Esophagus (tissue), 2 donors: Measurements from ENCODE around the gene LSAMP. TPM values are rescaled to one million over a fixed set of nuclear protein-coding genes. Genes with fewer than 3 reads are reported as not detected.

ENCODE experiments used
- H3K27ac ChIP-seq, 2 donors: one replicate each; pipeline ENCODE4 v1.5.1; 2013; ENCODE audit warnings: low read depth in 2 of 2, mild to moderate bottlenecking in 2 of 2, inconsistent platforms in 1 of 2, low read length in 1 of 2, moderate library complexity in 1 of 2
- H3K27me3 ChIP-seq, 2 donors: one replicate each; pipeline ENCODE4 v1.6.1; 2013; ENCODE audit warnings: low read length in 2 of 2, control low read depth in 1 of 2, mild to moderate bottlenecking in 1 of 2; ENCODE audit not compliant: insufficient read depth in 2 of 2, control insufficient read depth in 1 of 2
- H3K36me3 ChIP-seq, 2 donors: one replicate each; pipeline ENCODE4 v1.6.1; 2013; ENCODE audit warnings: low read length in 1 of 2; ENCODE audit not compliant: control insufficient read depth in 2 of 2, insufficient read depth in 2 of 2
- H3K4me1 ChIP-seq, 2 donors: one replicate each; pipeline ENCODE4 v1.6.1; 2013; ENCODE audit warnings: low read length in 1 of 2; ENCODE audit not compliant: control insufficient read depth in 2 of 2, insufficient read depth in 2 of 2
- H3K4me3 ChIP-seq, 2 donors: one replicate each; pipeline ENCODE4 v1.5.1; 2013; ENCODE audit warnings: low read length in 2 of 2, mild to moderate bottlenecking in 2 of 2, low read depth in 1 of 2, moderate library complexity in 1 of 2
- H3K9me3 ChIP-seq, 2 donors: one replicate each; pipeline ENCODE4 v1.6.1; 2013; ENCODE audit warnings: mild to moderate bottlenecking in 2 of 2, low read depth in 1 of 2, low read length in 1 of 2, moderate library complexity in 1 of 2; ENCODE audit not compliant: control insufficient read depth in 2 of 2, insufficient read depth in 1 of 2
- WGBS, 2 donors: extraction: QIAGEN DNeasy Blood & Tissue Kit; methylation state at CpG; one replicate each; pipeline ENCODE4 v1.1.7; 2013; 5-methylcytosine and 5-hydroxymethylcytosine counted together
- polyA plus RNA-seq, 2 donors: library from polyadenylated mRNA; stranded (reverse); fragments of 200-250 nt; gene quantifications; one replicate each; pipeline ENCODE4 v1.2.3, GENCODE V29; 2013
- donor health status: healthy with polysubstance abuse.
- donor health status: Bipolar disorder and iron deficiency.

LSAMP gene
- polyA plus RNA-seq, 2 donors: 0.10 to 0.16 TPM

DNA sequence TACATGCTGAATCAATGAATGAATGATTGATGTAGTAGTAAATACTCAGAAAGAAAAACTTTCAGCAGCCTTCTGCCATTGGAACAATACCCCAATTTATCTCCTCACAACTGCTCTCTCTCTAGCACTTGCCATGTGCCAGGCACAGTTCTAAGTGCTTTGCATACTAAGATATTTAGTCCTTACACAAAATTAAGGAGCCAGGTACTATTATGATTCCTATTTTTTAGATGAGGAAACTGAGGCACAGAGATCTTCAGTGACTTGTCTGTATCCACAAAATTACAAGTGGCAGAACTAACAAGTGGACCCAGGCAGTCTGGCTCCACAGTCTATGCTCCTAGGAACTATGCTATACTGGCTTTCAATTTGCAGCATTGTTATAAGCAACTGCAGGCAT lies 279.2 kb downstream of the LSAMP start:
- no peak overlapping the region for H3K4me3 ChIP-seq
- H3K27me3 ChIP-seq: no peaks in the 10 kb centered on the region
- no peaks in the 10 kb centered on the region for H3K36me3 ChIP-seq
- H3K4me1 ChIP-seq: no peaks in the 10 kb centered on the region
- H3K27ac ChIP-seq: no peak overlapping the region
- no peaks in the 10 kb centered on the region for H3K9me3 ChIP-seq

DNA sequence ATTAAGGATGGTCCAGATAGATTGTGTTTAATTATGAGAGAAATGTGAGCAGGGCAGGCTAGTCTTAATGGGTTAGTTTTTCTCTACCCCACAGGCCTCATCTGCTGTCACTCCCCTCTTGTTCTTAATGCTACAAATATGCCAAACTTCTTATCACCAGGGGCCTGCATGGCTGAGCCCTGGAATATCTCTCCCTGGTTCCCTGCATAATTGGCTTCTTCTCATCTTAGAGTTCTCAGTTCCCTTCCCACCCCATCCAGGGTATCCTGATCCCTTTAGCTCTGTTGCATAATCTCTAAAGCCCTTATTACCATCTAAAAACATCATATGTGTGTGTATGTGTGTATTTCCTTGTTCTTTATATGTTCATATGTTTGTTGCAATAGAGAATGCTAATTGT lies 279.6 kb downstream of the LSAMP start:
- Histone ChIP-seq H3K27me3 (no peaks in the 10 kb centered on the region), H3K9me3 (no peaks in the 10 kb centered on the region), H3K4me3 (no peak overlapping the region), H3K36me3 (no peaks in the 10 kb centered on the region), H3K27ac (no peak overlapping the region), H3K4me1 (no peaks in the 10 kb centered on the region)

DNA sequence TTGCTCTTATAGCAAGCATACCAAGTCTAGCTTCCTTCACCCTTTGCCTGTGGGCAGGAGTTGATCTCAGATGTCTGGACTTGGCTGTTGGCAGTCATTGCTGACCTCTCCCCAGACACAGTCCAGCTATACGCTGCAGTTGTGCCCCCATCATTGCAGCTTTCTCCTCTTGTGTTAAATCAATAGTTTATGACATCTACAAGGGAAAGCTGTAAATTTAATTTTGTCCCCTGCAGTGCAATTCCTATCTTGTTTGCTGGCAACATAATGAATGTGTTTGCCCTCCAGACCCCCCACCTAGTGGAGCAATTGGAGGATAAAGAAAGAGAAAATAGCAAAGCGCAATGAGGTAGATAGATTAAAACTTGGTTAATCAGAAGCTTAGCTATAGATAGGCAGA lies 280.2 kb downstream of the LSAMP start:
- 69 to 84% methylated on average over 2 of the region's 2 CpGs for WGBS, 2 donors
- Histone ChIP-seq H3K4me3 (no peak overlapping the region), H3K9me3 (no peaks in the 10 kb centered on the region), H3K27me3 (no peaks in the 10 kb centered on the region), H3K27ac (no peak overlapping the region), H3K4me1 (no peaks in the 10 kb centered on the region), H3K36me3 (no peaks in the 10 kb centered on the region)

DNA sequence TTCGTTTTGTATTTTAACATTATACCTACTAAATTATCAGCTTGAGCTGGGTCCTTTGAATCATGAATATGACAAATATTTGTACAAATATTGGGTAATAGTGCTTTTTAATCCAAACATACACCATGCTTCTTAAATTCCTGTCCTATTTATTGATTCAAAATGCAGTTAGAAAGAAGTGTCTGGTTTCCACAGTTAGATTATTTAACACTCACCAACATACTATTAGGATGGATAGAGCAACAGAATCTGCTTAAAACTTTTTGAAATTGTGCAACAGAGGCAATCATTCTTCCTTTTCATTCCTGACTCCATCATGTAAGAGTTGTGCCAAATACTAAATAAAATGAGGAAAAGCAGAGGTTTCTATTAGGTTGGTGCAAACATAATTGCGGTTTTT lies 281.2 kb downstream of the LSAMP start:
- no peaks in the 10 kb centered on the region for H3K36me3 ChIP-seq
- H3K4me1 ChIP-seq: no peaks in the 10 kb centered on the region
- H3K9me3 ChIP-seq: no peaks in the 10 kb centered on the region
- 67% methylated on average over 2 of the region's 2 CpGs for WGBS, 2 donors
- H3K27ac ChIP-seq: no peak overlapping the region
- no peak overlapping the region for H3K4me3 ChIP-seq
- H3K27me3 ChIP-seq: no peaks in the 10 kb centered on the region

DNA sequence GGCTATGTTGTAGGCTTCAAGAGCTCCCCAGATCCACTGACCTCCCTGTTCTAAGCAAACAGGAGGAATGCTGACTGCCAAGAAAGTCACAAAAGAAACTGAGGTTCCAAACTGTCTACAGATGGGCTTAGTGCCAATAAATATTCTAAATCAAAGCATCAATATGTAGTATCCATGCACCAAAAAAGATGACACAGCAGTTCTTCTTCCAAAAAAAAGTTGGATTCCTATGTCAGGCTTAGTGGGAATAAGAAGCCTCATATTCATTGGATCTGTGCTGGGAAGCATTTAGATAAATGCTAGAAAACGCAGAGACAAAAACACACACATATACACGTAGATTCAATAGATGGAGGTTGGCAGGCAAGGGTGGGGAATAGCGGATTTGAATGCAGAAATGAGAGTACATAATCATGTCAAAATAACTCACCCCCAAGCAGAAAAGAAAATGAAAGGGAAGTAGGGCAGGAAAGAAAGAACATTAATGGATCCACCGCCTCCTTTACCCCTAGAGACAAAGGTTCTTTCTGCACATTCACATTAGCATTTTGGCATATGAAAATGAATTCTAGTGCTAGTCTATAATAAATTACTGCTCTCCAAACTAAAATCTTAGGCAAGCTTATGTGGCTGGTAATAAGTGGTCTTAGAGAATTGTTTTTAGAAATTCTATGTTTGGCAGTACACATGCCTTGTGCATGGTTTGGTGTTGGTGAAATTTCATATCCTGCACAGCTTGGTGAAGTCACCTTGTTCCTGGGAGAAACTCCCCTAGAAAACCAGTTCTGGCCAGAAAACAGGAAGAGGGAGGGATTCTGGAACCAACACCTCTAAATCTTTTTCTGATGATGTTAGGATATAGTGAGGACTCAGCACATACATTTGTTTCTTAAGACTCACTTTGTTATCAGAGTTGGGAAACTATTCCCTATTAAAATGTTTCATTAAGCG lies 283.4 kb downstream of the LSAMP start:
- 80 to 84% methylated on average over 5 of the region's 5 CpGs for WGBS, 2 donors
- no peak overlapping the region for H3K27ac ChIP-seq
- H3K4me3 ChIP-seq: no peak overlapping the region
- no peaks in the 10 kb centered on the region for H3K36me3 ChIP-seq
- no peaks in the 10 kb centered on the region for H3K9me3 ChIP-seq
- H3K27me3 ChIP-seq: no peaks in the 10 kb centered on the region
- H3K4me1 ChIP-seq: no peaks in the 10 kb centered on the region

DNA sequence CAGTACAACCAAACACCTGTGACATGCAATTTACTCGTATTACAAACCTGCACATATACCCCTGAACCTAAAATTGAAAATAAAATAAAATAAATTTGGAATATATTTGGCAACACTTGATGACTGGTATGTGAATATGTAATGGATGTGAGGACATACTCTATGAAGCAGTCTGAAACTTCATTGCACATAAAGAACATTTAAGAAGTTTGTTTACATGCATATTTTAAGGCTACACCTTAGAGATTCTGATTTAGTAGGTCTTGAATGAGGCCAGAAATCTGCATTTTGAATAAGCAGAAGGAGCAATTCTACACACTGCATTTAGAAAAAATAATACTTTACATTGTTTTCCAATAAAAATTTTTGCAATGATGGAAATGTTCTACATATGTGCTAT lies 284.7 kb downstream of the LSAMP start:
- Histone ChIP-seq H3K4me3 (no peak overlapping the region), H3K9me3 (no peaks in the 10 kb centered on the region), H3K27me3 (no peaks in the 10 kb centered on the region), H3K4me1 (no peaks in the 10 kb centered on the region), H3K36me3 (no peaks in the 10 kb centered on the region), H3K27ac (no peak overlapping the region)
- 76 to 91% methylated on average over 1 of the region's 1 CpG for WGBS, 2 donors

DNA sequence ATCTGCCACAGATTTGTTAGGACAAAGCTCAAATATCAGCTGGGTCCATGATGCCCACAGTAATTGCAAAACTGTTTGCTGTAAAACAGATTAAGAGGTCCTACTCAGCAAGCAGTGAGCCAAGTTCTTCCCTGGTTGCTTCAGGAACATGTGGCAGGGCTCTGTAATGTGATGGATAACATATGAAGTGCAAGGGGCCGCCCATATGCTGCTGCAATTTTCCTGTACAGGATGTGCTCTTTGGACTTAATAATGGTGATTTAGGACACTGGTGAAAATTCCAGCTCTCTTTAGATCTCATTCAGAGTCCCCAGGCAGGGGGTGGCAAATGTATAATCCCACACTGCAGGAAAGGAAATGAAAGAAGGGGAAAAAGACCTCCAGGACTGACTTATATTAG lies 289.4 kb downstream of the LSAMP start:
- 65 to 68% methylated on average over 1 of the region's 1 CpG for WGBS, 2 donors
- H3K4me1 ChIP-seq: no peaks in the 10 kb centered on the region
- no peak overlapping the region for H3K4me3 ChIP-seq
- no peaks in the 10 kb centered on the region for H3K27me3 ChIP-seq
- no peak overlapping the region for H3K27ac ChIP-seq
- H3K36me3 ChIP-seq: no peaks in the 10 kb centered on the region
- no peaks in the 10 kb centered on the region for H3K9me3 ChIP-seq

DNA sequence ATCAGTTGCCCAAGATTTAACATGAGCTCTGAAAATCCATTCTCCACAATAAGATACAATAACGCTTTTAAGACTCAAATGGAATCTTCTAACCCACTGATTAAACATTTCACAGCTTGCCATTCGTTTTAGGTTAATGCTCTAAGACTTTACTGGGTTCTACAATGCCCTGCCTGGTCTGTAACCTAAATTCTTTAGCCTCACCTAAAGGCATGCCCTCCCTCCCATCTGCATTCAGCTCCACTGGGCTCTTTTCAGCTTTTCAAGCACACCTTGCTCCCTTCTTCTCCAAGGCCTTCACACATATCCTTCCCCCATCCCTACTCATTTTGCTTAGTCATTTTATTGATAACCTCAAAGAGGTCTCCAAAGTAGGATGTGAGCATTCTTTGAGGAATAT lies 290.9 kb downstream of the LSAMP start:
- no peaks in the 10 kb centered on the region for H3K27me3 ChIP-seq
- no peak overlapping the region for H3K4me3 ChIP-seq
- no peaks in the 10 kb centered on the region for H3K4me1 ChIP-seq
- no peaks in the 10 kb centered on the region for H3K36me3 ChIP-seq
- WGBS, 2 donors: 61 to 69% methylated on average over 2 of the region's 2 CpGs
- no peaks in the 10 kb centered on the region for H3K9me3 ChIP-seq
- H3K27ac ChIP-seq: no peak overlapping the region

DNA sequence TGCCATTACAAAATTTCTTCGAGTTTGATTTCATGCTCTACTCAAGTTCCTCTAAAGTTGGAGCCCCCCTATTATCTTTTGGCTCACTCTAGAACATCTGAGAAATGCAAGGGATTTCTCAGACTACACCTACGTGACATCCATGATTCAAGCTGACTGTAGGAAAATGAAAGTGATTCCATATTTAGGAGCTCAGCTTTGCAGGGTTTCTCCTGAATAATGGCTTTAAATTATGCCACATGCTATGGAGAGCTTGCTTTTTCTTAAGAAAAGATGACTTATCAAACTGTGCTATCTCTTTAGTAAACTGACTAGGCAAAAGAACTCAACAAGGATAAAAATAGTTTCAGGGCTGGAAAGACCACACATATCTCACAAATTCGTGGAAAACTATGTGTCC lies 292.1 kb downstream of the LSAMP start:
- Histone ChIP-seq H3K4me1 (no peaks in the 10 kb centered on the region), H3K27ac (no peak overlapping the region), H3K4me3 (no peak overlapping the region), H3K36me3 (no peaks in the 10 kb centered on the region), H3K9me3 (no peaks in the 10 kb centered on the region), H3K27me3 (no peaks in the 10 kb centered on the region)
- WGBS, 2 donors: 57 to 59% methylated on average over 3 of the region's 3 CpGs

DNA sequence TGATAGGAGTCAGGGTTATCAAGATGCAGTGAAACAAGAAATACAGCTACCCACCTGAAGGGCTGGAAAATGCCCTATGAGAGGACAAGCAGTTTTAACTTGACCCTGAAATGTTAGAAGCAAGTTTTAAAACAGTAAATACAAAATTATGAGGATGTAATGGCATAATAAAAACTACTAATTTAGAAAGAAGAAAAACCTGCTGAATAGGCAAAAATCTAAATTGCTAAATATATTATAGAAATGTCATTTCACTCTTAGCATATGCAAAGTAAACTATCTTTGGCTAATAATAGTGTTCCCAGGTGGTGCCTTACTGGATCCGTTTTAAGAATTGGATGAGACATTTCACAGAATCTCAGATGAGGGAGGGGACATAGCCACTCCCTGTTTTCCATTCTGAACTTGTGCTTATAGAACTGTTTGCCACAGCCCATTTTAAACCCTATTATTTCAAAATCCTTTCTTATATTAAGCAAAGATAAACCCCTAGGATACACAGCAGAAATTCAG lies 294.6 kb downstream of the LSAMP start:
- Histone ChIP-seq H3K4me3 (no peak overlapping the region), H3K9me3 (no peaks in the 10 kb centered on the region), H3K36me3 (no peaks in the 10 kb centered on the region), H3K4me1 (no peaks in the 10 kb centered on the region), H3K27ac (no peak overlapping the region), H3K27me3 (no peaks in the 10 kb centered on the region)
- 42 to 59% methylated on average over 1 of the region's 1 CpG for WGBS, 2 donors
